ENCODE measurements around the gene TEKTIP1.

Gene TEKTIP1

DNA sequence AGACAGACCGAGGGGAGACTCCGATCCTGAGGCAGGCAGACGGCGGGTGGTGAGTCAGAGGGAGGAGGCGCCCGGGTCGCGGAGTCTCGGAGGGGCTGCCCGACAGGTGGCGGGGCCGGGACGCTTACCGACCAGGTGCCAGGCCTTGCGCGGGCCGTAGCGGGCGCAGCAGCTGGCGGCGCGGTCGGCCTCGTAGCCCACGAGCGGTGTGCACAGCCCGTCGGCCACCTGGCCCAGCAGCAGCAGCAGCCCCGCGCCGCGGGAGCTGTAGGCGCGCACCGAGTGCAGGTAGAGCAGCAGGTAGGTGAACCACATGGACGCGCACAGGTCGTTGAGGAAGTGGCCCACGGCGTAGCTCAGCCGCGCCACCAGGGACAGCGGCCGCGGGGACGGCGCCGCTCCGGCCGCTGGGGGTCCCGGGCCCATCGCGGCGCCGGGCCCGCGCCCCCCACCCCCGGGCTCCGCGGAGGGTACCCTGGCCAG, 18.0 kb downstream of the TEKTIP1 start:
- peak overlapping the region; percentile 99 for H3K4me3 ChIP-seq (ENCODE audit: low read length in 2 of 2)
- H4K8ac ChIP-seq (ENCODE audit: low read depth, low read length) = no peak overlapping the region
- peak overlapping the region; percentile 99 for H2AFZ ChIP-seq (ENCODE audit: low read length)
- no peaks in the 10 kb centered on the region for H3K36me3 ChIP-seq (replicated peaks in 1 of 2; ENCODE audit: control insufficient read depth in 2 of 2, insufficient read depth in 2 of 2, low read length in 2 of 2)
- H3K4ac ChIP-seq (ENCODE audit: low read length) = no peak overlapping the region
- no peak overlapping the region for H4K91ac ChIP-seq (ENCODE audit: low read depth, low read length, poor library complexity)
- peak overlapping the region; percentile 87 for H3K18ac ChIP-seq (ENCODE audit: low read length)
- no peaks in the 10 kb centered on the region for H3K9me3 ChIP-seq (replicated peaks in 1 of 2; ENCODE audit: control insufficient read depth in 2 of 2, insufficient read depth in 1 of 2, low read depth in 1 of 2, low read length in 2 of 2)
- WGBS, 2 donors (ENCODE audit: extremely low coverage in 2 of 2, insufficient read length in 2 of 2, insufficient replicate concordance in 1 of 2) = no CpG with 5 or more reads among the region's 60 CpGs
- no peaks in the 10 kb centered on the region for H3K27me3 ChIP-seq (ENCODE audit: control insufficient read depth in 3 of 3, insufficient read depth in 3 of 3, low read depth in 1 of 3, low read length in 3 of 3)
- peak overlapping the region; percentile 86 for H2AK5ac ChIP-seq (ENCODE audit: low read depth, low read length)
- peak overlapping the region; percentile 97 for H3K14ac ChIP-seq (ENCODE audit: low read length)
- H2BK15ac ChIP-seq (ENCODE audit: low read length) = peak overlapping the region; percentile 49
- H2BK120ac ChIP-seq (ENCODE audit: low read depth, low read length) = no peak overlapping the region
- peak overlapping the region; percentile 75 for H2BK5ac ChIP-seq (ENCODE audit: low read length)
- no peak overlapping the region for H2BK12ac ChIP-seq (ENCODE audit: low read length)
- H3K4me1 ChIP-seq (ENCODE audit: control insufficient read depth in 2 of 2, insufficient read depth in 1 of 2, low read depth in 1 of 2, low read length in 2 of 2) = peaks cover 6 to 10% of the 10 kb centered on the region in 2 donors
- no peak overlapping the region for H3K27ac ChIP-seq (replicated peaks; ENCODE audit: low read length)
- peaks cover 12% of the 10 kb centered on the region for H3K79me1 ChIP-seq (ENCODE audit: low read depth, low read length)
- peak overlapping the region; percentile 99 for H3K23ac ChIP-seq (ENCODE audit: low read depth, low read length, poor library complexity)
- no peak for DNase-seq (ENCODE audit: low spot score)
- H3K4me2 ChIP-seq (ENCODE audit: insufficient read depth, low read length, poor library complexity, severe bottlenecking) = peak overlapping the region; percentile 94
- H3K9ac ChIP-seq (ENCODE audit: low read depth, low read length, poor library complexity) = peak overlapping the region; percentile 98

DNA sequence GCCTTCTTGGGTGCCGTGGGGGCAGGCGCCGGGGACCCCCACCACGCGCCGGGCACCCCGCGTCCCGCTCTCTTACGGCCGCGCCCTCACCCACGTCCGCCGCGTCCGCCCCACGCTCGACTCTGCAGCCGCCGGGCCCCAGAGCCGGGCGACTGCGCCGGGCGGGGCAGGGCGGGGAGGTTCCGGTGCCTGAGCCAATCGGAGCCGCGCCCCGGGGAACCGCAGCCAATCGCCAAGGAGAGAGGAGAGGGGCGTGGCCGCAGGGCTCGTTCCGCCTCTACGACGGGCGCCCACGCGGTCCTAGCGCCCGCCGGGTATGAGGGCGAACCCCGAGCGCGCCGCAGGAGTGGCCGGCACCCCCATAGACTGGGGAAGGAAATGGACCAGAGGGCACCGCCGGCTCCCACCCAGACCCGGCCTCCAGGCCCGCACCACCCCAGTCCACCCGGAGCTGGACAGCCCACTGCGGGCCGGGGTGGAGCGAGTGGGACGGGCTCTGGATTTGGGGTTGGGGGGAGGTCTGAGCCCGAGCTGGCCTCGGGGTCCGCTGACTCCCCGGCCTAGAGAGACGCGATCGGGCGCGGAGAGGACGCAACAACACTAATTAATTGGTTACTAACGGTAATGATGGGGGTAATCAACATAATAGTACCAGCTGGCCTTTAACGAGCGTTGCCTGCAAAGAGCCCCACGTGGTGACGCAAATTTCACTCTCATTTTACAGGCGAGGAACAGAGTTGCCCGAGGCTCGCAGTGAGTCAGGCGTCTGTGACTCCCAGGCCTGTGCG, 18.7 kb downstream of the TEKTIP1 start, which contains the start of gene MFSD12:
TSS of gene MFSD12 (minus strand) at position 126 of the 788 bp plus-strand sequence. CDS start 183 bp downstream, outside the sequence.
- Histone ChIP-seq H3K27me3 (ENCODE audit: control insufficient read depth in 3 of 3, insufficient read depth in 3 of 3, low read depth in 1 of 3, low read length in 3 of 3) (no peaks in the 10 kb centered on the region), H3K14ac (ENCODE audit: low read length) (peak within 1 kb of the TSS; percentile 97), H3K18ac (ENCODE audit: low read length) (peak within 1 kb of the TSS; percentile 87), H2BK12ac (ENCODE audit: low read length) (no peak within 1 kb of the TSS), H2BK5ac (ENCODE audit: low read length) (peak within 1 kb of the TSS; percentile 75), H3K4me2 (ENCODE audit: insufficient read depth, low read length, poor library complexity, severe bottlenecking) (peak within 1 kb of the TSS; percentile 94), H2BK15ac (ENCODE audit: low read length) (peak within 1 kb of the TSS; percentile 94), H3K9me3 (replicated peaks in 1 of 2; ENCODE audit: control insufficient read depth in 2 of 2, insufficient read depth in 1 of 2, low read depth in 1 of 2, low read length in 2 of 2) (peaks cover 0 to 2% of the 10 kb centered on the region in 2 donors), H4K91ac (ENCODE audit: low read depth, low read length, poor library complexity) (no peak within 1 kb of the TSS), H3K9ac (ENCODE audit: low read depth, low read length, poor library complexity) (peak within 1 kb of the TSS; percentile 98), H2BK120ac (ENCODE audit: low read depth, low read length) (no peak within 1 kb of the TSS), H3K4ac (ENCODE audit: low read length) (no peak within 1 kb of the TSS), H3K79me1 (ENCODE audit: low read depth, low read length) (peaks cover 12% of the 10 kb centered on the region), H2AFZ (ENCODE audit: low read length) (peak within 1 kb of the TSS; percentile 99), H3K4me3 (ENCODE audit: low read length in 2 of 2) (peak within 1 kb of the TSS; percentile 99), H4K8ac (ENCODE audit: low read depth, low read length) (no peak within 1 kb of the TSS), H3K23ac (ENCODE audit: low read depth, low read length, poor library complexity) (peak within 1 kb of the TSS; percentile 99), H3K4me1 (ENCODE audit: control insufficient read depth in 2 of 2, insufficient read depth in 1 of 2, low read depth in 1 of 2, low read length in 2 of 2) (peaks cover 6 to 10% of the 10 kb centered on the region in 2 donors), H3K27ac (replicated peaks; ENCODE audit: low read length) (no peak within 1 kb of the TSS), H3K36me3 (replicated peaks in 1 of 2; ENCODE audit: control insufficient read depth in 2 of 2, insufficient read depth in 2 of 2, low read length in 2 of 2) (no peaks in the 10 kb centered on the region), H2AK5ac (ENCODE audit: low read depth, low read length) (peak within 1 kb of the TSS; percentile 86)
- WGBS, 2 donors (ENCODE audit: extremely low coverage in 2 of 2, insufficient read length in 2 of 2, insufficient replicate concordance in 1 of 2) = no CpG with 5 or more reads among the region's 81 CpGs
- peak; percentile 91 for DNase-seq (ENCODE audit: low spot score)

DNA sequence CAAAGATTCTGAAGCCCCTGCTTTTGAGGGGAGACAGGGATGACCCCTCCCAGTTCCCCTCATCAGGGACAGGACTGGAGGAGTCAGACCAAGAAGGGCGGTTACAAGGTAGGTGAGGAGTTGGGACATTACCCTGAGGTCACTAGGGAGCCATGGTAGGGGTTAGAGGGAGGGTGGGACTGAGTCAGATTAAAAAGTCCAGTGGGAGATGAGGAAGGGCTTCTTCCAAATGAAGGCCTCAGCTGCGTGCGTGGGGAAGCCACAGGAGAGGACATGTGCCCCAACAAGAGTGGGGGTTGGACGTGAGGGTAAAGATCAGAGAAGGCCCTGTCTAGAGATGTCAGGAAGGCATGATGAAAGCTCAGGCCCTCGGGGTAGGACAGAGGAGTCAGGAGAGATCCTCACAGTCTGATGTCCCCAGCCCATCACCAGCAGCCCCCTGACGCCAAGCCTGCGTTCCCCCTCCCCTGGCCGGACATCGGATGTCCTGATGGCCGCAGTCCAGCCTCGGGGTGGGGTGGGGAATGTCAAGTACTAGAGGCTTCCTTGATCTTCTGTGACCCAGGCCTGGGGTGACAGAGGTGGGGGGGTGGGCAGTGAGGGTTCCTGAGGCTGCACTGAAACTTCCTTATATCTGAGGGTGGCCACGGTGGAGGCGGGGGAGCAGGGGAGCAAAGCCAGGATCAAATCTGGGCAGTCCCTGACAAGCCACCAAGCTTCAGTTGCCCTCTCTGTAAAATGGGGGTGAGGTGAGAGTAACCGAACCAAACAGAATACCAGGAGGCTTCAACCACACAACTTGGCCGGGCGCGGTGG, 24.9 kb downstream of the TEKTIP1 start:
- Histone ChIP-seq H3K27me3 (ENCODE audit: control insufficient read depth in 3 of 3, insufficient read depth in 3 of 3, low read depth in 1 of 3, low read length in 3 of 3) (no peaks in the 10 kb centered on the region), H2BK5ac (ENCODE audit: low read length) (no peak overlapping the region), H2AFZ (ENCODE audit: low read length) (no peak overlapping the region), H2BK12ac (ENCODE audit: low read length) (no peak overlapping the region), H3K4me1 (ENCODE audit: control insufficient read depth in 2 of 2, insufficient read depth in 1 of 2, low read depth in 1 of 2, low read length in 2 of 2) (no peaks in the 10 kb centered on the region), H3K4me3 (ENCODE audit: low read length in 2 of 2) (no peak overlapping the region), H3K79me1 (ENCODE audit: low read depth, low read length) (peaks cover 3% of the 10 kb centered on the region), H3K4ac (ENCODE audit: low read length) (no peak overlapping the region), H3K27ac (replicated peaks; ENCODE audit: low read length) (no peak overlapping the region), H3K4me2 (ENCODE audit: insufficient read depth, low read length, poor library complexity, severe bottlenecking) (no peak overlapping the region), H3K14ac (ENCODE audit: low read length) (no peak overlapping the region), H3K36me3 (replicated peaks in 1 of 2; ENCODE audit: control insufficient read depth in 2 of 2, insufficient read depth in 2 of 2, low read length in 2 of 2) (no peaks in the 10 kb centered on the region), H2BK15ac (ENCODE audit: low read length) (no peak overlapping the region), H3K23ac (ENCODE audit: low read depth, low read length, poor library complexity) (no peak overlapping the region), H4K91ac (ENCODE audit: low read depth, low read length, poor library complexity) (no peak overlapping the region), H4K8ac (ENCODE audit: low read depth, low read length) (no peak overlapping the region), H2AK5ac (ENCODE audit: low read depth, low read length) (peak overlapping the region; percentile 63), H2BK120ac (ENCODE audit: low read depth, low read length) (no peak overlapping the region), H3K9me3 (replicated peaks in 1 of 2; ENCODE audit: control insufficient read depth in 2 of 2, insufficient read depth in 1 of 2, low read depth in 1 of 2, low read length in 2 of 2) (peaks cover 0 to 2% of the 10 kb centered on the region in 2 donors), H3K18ac (ENCODE audit: low read length) (no peak overlapping the region), H3K9ac (ENCODE audit: low read depth, low read length, poor library complexity) (no peak overlapping the region)
- no peak for DNase-seq (ENCODE audit: low spot score)
- no CpG with 5 or more reads among the region's 17 CpGs for WGBS, 2 donors (ENCODE audit: extremely low coverage in 2 of 2, insufficient read length in 2 of 2, insufficient replicate concordance in 1 of 2)

DNA sequence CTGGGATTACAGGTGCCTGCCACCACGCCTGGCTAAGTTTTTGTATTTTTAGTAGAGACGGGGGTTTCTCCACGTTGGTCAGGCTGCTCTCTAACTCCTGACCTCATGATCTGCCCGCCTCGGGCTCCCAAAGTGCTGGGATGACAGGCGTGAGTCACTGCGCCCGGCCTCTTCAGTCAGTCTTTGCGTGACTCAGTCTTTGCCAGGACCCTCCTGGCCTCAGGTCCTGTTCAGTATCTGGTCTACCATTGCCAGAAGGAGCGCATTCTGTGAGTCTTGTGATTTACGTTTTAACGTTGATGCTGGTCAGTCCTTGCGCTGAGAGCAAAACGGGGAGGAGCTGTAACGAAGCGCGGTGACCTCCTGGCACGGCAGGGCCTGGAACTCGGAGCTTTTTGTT, 26.2 kb downstream of the TEKTIP1 start:
- peaks cover 3% of the 10 kb centered on the region for H3K79me1 ChIP-seq (ENCODE audit: low read depth, low read length)
- no peaks in the 10 kb centered on the region for H3K4me1 ChIP-seq (ENCODE audit: control insufficient read depth in 2 of 2, insufficient read depth in 1 of 2, low read depth in 1 of 2, low read length in 2 of 2)
- H2BK120ac ChIP-seq (ENCODE audit: low read depth, low read length) = no peak overlapping the region
- H2BK12ac ChIP-seq (ENCODE audit: low read length) = no peak overlapping the region
- H2AK5ac ChIP-seq (ENCODE audit: low read depth, low read length) = peak overlapping the region; percentile 47
- H3K27ac ChIP-seq (replicated peaks; ENCODE audit: low read length) = no peak overlapping the region
- H4K8ac ChIP-seq (ENCODE audit: low read depth, low read length) = no peak overlapping the region
- no peaks in the 10 kb centered on the region for H3K36me3 ChIP-seq (replicated peaks in 1 of 2; ENCODE audit: control insufficient read depth in 2 of 2, insufficient read depth in 2 of 2, low read length in 2 of 2)
- H2AFZ ChIP-seq (ENCODE audit: low read length) = no peak overlapping the region
- H2BK5ac ChIP-seq (ENCODE audit: low read length) = no peak overlapping the region
- no peak for DNase-seq (ENCODE audit: low spot score)
- no peak overlapping the region for H3K9ac ChIP-seq (ENCODE audit: low read depth, low read length, poor library complexity)
- no peak overlapping the region for H3K4me2 ChIP-seq (ENCODE audit: insufficient read depth, low read length, poor library complexity, severe bottlenecking)
- H3K4me3 ChIP-seq (ENCODE audit: low read length in 2 of 2) = no peak overlapping the region
- H3K23ac ChIP-seq (ENCODE audit: low read depth, low read length, poor library complexity) = no peak overlapping the region
- no peak overlapping the region for H3K18ac ChIP-seq (ENCODE audit: low read length)
- H3K4ac ChIP-seq (ENCODE audit: low read length) = no peak overlapping the region
- H2BK15ac ChIP-seq (ENCODE audit: low read length) = no peak overlapping the region
- no CpG with 5 or more reads among the region's 19 CpGs for WGBS, 2 donors (ENCODE audit: extremely low coverage in 2 of 2, insufficient read length in 2 of 2, insufficient replicate concordance in 1 of 2)
- H4K91ac ChIP-seq (ENCODE audit: low read depth, low read length, poor library complexity) = no peak overlapping the region
- H3K14ac ChIP-seq (ENCODE audit: low read length) = no peak overlapping the region
- H3K27me3 ChIP-seq (ENCODE audit: control insufficient read depth in 3 of 3, insufficient read depth in 3 of 3, low read depth in 1 of 3, low read length in 3 of 3) = no peaks in the 10 kb centered on the region
- H3K9me3 ChIP-seq (replicated peaks in 1 of 2; ENCODE audit: control insufficient read depth in 2 of 2, insufficient read depth in 1 of 2, low read depth in 1 of 2, low read length in 2 of 2) = peaks cover 0 to 2% of the 10 kb centered on the region in 2 donors

All from neuronal stem cell (in vitro differentiated cells).